H1 (cell line): ENCODE results near the gene SKOR2. TPM values are rescaled to one million over a fixed set of nuclear protein-coding genes. Genes with fewer than 3 reads are reported as not detected.
A peak's percentile ranks its signal among the peaks of the same experiment; 100 is the strongest.

Experiments used
- BACH1 ChIP-seq: IDR thresholded peaks from 2 replicates; pipeline ENCODE4 v1.6.1; 2012; ENCODE audit warnings: low read length, improper control_type of control experiment
- EZH2 ChIP-seq: fragments of 200-600 bp; sonication (generic); IDR thresholded peaks from 2 replicates; pipeline ENCODE4 v1.7.1; 2012; ENCODE audit warnings: low read depth, mild to moderate bottlenecking, moderate library complexity, low read length, inconsistent platforms; ENCODE audit not compliant: severe bottlenecking
- RXRA ChIP-seq: IDR thresholded peaks from 2 replicates; pipeline ENCODE4 v1.6.1; 2011; ENCODE audit warnings: low read depth, mild to moderate bottlenecking, low read length, moderate library complexity; ENCODE audit not compliant: insufficient read depth
- SAP30 ChIP-seq: fragments of 300-600 bp; sonication (generic); IDR thresholded peaks from 2 replicates; pipeline ENCODE4 v1.7.1; 2012; ENCODE audit warnings: low read length, moderate library complexity, mild to moderate bottlenecking, inconsistent platforms; ENCODE audit not compliant: insufficient read depth, insufficient replicate concordance
- SP1 ChIP-seq: IDR thresholded peaks from 2 replicates; pipeline ENCODE4 v1.6.1; 2011; ENCODE audit warnings: low read depth, low read length
- SP4 ChIP-seq: IDR thresholded peaks from 2 replicates; pipeline ENCODE4 v1.6.1; 2012; ENCODE audit warnings: low read length, inconsistent platforms
- SUZ12 ChIP-seq: fragments of 200-600 bp; sonication (generic); IDR thresholded peaks from 2 replicates; pipeline ENCODE4 v1.6.1; 2012; ENCODE audit warnings: mild to moderate bottlenecking, inconsistent platforms, low read length, moderate library complexity, mixed read lengths
- polyA plus RNA-seq, 7 experiments: library from polyadenylated mRNA; depleted of rRNA in 3 of 7; stranded (reverse) in 5 of 7; unstranded in 2 of 7; fragments of >200 nt in 5 of 7; fragments of 200-250 nt in 2 of 7; gene quantifications; 1 replicate in 5 of 7; 2 replicates in 1 of 7; 4 replicates in 1 of 7; pipeline versions ENCODE4 v1.2.1 to v1.2.3, GENCODE V29; 2011 to 2013; ENCODE audit warnings: missing spikeins in 2 of 7, mixed read lengths in 2 of 7
- total RNA-seq: library from RNA; stranded (reverse); fragmentation: NEBNext Ultra II Directional; extraction: Animal tissue kit (Norgen Biotek cat#: 25700); gene quantifications from 2 replicates; pipeline ENCODE4 v1.2.1, GENCODE V29; 2021
- TF ChIP-seq, protein P1 (sequence below): IDR thresholded peaks from 2 replicates; pipeline ENCODE4 v1.6.1; 2011; ENCODE audit warnings: low read depth, mild to moderate bottlenecking, low read length; ENCODE audit not compliant: insufficient read depth

The SKOR2 gene
- total and polyA plus RNA-seq, 2 of the 8 experiments (the other 6 are each of a cell fraction or from before 2014, with no cell fraction given): 0.05 to 0.11 TPM

DNA sequence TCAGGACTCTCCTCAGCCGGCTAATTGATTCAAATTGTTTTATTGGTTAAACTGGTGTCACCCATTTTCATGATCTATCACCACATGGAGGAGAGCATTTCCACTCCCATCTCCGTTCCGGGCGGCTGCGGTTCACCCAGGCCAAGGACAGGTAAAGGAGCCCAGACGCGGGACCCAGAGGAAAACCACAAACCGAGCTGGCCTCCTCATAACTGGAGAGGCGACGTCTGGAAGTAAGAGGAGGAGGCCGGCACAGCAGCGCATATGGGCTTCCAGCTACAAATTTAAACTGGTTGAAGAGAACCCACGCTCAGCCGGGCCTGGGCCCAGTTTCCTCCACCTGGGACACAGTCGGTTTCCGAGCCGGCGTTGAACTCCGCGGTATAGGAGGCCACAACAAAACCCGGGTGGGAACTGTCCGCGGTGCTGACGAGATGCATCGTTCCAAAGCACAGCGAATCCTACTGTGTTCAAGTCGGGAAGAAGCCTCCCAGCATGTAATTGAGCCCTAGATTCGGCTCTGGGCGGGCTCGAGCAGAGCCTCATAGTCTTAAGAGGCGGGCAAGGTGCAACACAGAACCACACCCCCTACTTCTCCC lies 3.0 kb upstream of the SKOR2 start (continued):
- TF ChIP-seq SP1: 0 out of 2 replicates have a peak, but pooled peaks have one; percentile 41
- peak; percentile 73 for TF ChIP-seq EZH2
- TF ChIP-seq RXRA: no peak
- 0 out of 2 replicates have a peak, but pooled peaks have one; percentile 26 for TF ChIP-seq BACH1
- no peak for TF ChIP-seq SP4
- TF ChIP-seq, protein P1, sequence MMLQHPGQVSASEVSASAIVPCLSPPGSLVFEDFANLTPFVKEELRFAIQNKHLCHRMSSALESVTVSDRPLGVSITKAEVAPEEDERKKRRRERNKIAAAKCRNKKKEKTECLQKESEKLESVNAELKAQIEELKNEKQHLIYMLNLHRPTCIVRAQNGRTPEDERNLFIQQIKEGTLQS: no peak
- peak; percentile 77; the same call in 1 of the 2 replicates for TF ChIP-seq SUZ12
- peak; percentile 33 for TF ChIP-seq SAP30
